GM12878 (cell line): Measurements from ENCODE around the gene CLSTN2.

Experiments used
- POLR2AphosphoS5 ChIP-seq: IDR thresholded peaks from 2 replicates; pipeline ENCODE4 v1.6.1; 2011; ENCODE audit warnings: mild to moderate bottlenecking, low read length, inconsistent platforms
- RAD21 ChIP-seq: IDR thresholded peaks from 2 replicates; pipeline ENCODE4 v1.6.1; 2011; ENCODE audit warnings: mild to moderate bottlenecking, low read depth, low read length, moderate library complexity; ENCODE audit not compliant: insufficient read depth
- SIN3A ChIP-seq: IDR thresholded peaks from 2 replicates; pipeline ENCODE4 v1.6.1; 2012; ENCODE audit warnings: low read depth, low read length, improper control_type of control experiment
- TAF1 ChIP-seq: IDR thresholded peaks from 2 replicates; pipeline ENCODE4 v1.6.1; 2011; ENCODE audit warnings: mild to moderate bottlenecking, low read depth, low read length, borderline replicate concordance
- ZNF24 ChIP-seq: fragments of 450-650 bp; IDR thresholded peaks from 2 replicates; pipeline ENCODE4 v1.6.1; 2017; ENCODE audit warnings: antibody characterized with exemption, mild to moderate bottlenecking
- TF ChIP-seq, protein P1 (sequence below), 3 experiments: IDR thresholded peaks in 2 of 3; conservative IDR thresholded peaks in 1 of 3; 2 replicates each; pipeline ENCODE4 v1.5.1; 2011; ENCODE audit warnings: low read depth in 3 of 3, low read length in 3 of 3, mild to moderate bottlenecking in 3 of 3, control low read depth in 2 of 3, moderate library complexity in 2 of 3, inconsistent platforms in 1 of 3, mixed read lengths in 1 of 3; ENCODE audit not compliant: control insufficient read depth in 2 of 3, insufficient read depth in 1 of 3; ENCODE audit errors: extremely low read depth in 1 of 3
- TF ChIP-seq, protein P2 (sequence below): fragments of 450-650 bp; IDR thresholded peaks from 2 replicates; pipeline ENCODE4 v1.6.1; 2016; ENCODE audit warnings: mild to moderate bottlenecking, moderate library complexity, borderline replicate concordance
- TF ChIP-seq, protein P3 (sequence below): fragments of 450-650 bp; IDR thresholded peaks from 2 replicates; pipeline ENCODE4 v1.6.1; 2016; ENCODE audit warnings: mild to moderate bottlenecking
- TF ChIP-seq, protein P4 (sequence below): IDR thresholded peaks from 2 replicates; pipeline ENCODE4 v1.6.1; 2011; ENCODE audit warnings: mild to moderate bottlenecking, low read depth, low read length, moderate library complexity; ENCODE audit not compliant: insufficient replicate concordance

DNA sequence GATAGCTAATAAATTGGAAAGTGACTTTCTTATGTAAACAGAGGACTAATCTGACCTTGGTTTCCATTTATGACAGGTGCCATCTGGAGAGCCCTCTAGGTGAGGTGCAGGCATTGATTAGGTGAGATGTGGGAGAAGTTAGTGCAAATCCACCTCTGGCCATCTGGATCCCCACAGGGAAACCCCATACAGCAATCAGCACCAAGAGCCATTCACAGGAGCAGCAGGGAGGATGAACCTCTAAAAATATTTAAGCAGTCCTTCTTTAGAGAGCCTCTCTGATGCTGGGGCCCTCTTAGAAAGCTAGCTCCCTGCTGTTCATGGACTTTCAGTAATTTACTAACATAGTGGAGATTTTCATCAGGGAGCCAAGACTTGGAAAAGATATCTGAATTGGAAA, 69.3 kb downstream of the CLSTN2 start:
- TF ChIP-seq, protein P1, sequence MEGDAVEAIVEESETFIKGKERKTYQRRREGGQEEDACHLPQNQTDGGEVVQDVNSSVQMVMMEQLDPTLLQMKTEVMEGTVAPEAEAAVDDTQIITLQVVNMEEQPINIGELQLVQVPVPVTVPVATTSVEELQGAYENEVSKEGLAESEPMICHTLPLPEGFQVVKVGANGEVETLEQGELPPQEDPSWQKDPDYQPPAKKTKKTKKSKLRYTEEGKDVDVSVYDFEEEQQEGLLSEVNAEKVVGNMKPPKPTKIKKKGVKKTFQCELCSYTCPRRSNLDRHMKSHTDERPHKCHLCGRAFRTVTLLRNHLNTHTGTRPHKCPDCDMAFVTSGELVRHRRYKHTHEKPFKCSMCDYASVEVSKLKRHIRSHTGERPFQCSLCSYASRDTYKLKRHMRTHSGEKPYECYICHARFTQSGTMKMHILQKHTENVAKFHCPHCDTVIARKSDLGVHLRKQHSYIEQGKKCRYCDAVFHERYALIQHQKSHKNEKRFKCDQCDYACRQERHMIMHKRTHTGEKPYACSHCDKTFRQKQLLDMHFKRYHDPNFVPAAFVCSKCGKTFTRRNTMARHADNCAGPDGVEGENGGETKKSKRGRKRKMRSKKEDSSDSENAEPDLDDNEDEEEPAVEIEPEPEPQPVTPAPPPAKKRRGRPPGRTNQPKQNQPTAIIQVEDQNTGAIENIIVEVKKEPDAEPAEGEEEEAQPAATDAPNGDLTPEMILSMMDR (IDR thresholded peaks at IDR 0.05 in 2 of 3, conservative IDR thresholded peaks at IDR 0.05 in 1 of 3; ENCODE audit: control insufficient read depth in 2 of 3, extremely low read depth in 1 of 3, insufficient read depth in 1 of 3, low read depth in 3 of 3, low read length in 3 of 3): no peak
- TF ChIP-seq, protein P2, sequence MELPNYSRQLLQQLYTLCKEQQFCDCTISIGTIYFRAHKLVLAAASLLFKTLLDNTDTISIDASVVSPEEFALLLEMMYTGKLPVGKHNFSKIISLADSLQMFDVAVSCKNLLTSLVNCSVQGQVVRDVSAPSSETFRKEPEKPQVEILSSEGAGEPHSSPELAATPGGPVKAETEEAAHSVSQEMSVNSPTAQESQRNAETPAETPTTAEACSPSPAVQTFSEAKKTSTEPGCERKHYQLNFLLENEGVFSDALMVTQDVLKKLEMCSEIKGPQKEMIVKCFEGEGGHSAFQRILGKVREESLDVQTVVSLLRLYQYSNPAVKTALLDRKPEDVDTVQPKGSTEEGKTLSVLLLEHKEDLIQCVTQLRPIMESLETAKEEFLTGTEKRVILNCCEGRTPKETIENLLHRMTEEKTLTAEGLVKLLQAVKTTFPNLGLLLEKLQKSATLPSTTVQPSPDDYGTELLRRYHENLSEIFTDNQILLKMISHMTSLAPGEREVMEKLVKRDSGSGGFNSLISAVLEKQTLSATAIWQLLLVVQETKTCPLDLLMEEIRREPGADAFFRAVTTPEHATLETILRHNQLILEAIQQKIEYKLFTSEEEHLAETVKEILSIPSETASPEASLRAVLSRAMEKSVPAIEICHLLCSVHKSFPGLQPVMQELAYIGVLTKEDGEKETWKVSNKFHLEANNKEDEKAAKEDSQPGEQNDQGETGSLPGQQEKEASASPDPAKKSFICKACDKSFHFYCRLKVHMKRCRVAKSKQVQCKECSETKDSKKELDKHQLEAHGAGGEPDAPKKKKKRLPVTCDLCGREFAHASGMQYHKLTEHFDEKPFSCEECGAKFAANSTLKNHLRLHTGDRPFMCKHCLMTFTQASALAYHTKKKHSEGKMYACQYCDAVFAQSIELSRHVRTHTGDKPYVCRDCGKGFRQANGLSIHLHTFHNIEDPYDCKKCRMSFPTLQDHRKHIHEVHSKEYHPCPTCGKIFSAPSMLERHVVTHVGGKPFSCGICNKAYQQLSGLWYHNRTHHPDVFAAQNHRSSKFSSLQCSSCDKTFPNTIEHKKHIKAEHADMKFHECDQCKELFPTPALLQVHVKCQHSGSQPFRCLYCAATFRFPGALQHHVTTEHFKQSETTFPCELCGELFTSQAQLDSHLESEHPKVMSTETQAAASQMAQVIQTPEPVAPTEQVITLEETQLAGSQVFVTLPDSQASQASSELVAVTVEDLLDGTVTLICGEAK: no peak
- no peak for TF ChIP-seq SIN3A
- TF ChIP-seq TAF1: no peak
- no peak for TF ChIP-seq ZNF24
- TF ChIP-seq, protein P3, sequence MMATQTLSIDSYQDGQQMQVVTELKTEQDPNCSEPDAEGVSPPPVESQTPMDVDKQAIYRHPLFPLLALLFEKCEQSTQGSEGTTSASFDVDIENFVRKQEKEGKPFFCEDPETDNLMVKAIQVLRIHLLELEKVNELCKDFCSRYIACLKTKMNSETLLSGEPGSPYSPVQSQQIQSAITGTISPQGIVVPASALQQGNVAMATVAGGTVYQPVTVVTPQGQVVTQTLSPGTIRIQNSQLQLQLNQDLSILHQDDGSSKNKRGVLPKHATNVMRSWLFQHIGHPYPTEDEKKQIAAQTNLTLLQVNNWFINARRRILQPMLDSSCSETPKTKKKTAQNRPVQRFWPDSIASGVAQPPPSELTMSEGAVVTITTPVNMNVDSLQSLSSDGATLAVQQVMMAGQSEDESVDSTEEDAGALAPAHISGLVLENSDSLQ: no peak
- no peak for TF ChIP-seq RAD21
- TF ChIP-seq, protein P4, sequence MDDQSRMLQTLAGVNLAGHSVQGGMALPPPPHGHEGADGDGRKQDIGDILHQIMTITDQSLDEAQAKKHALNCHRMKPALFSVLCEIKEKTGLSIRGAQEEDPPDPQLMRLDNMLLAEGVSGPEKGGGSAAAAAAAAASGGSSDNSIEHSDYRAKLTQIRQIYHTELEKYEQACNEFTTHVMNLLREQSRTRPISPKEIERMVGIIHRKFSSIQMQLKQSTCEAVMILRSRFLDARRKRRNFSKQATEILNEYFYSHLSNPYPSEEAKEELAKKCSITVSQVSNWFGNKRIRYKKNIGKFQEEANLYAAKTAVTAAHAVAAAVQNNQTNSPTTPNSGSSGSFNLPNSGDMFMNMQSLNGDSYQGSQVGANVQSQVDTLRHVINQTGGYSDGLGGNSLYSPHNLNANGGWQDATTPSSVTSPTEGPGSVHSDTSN: no peak
- TF ChIP-seq POLR2AphosphoS5: no peak
